ENCODE data around the gene GPRC5B.

Gene GPRC5B

GRCh38 chr16:19883296-19883965 is 1.2 kb downstream of the GPRC5B start:
- Histone ChIP-seq H3K27me3 (replicated peaks; ENCODE audit: control insufficient read depth, insufficient read depth, low read length, poor library complexity, severe bottlenecking) (peaks cover 27% of the 10 kb centered on the region), H3K4me3 (ENCODE audit: insufficient read depth, low read depth, low read length, poor library complexity, severe bottlenecking) (peak overlapping the region; percentile 60), H3K36me3 (ENCODE audit: control insufficient read depth, insufficient read depth, low read length) (no peaks in the 10 kb centered on the region), H3K4me1 (ENCODE audit: control insufficient read depth, insufficient read depth, low read length, poor library complexity, severe bottlenecking) (peaks cover 29% of the 10 kb centered on the region), H3K9me3 (ENCODE audit: control insufficient read depth, low read length) (no peaks in the 10 kb centered on the region), H3K27ac (ENCODE audit: insufficient read depth, low read length, poor library complexity, severe bottlenecking) (no peak overlapping the region)
- no peak for DNase-seq

GRCh38 chr16:19882646-19883045 is 2.0 kb downstream of the GPRC5B start:
- Histone ChIP-seq H3K4me3 (ENCODE audit: insufficient read depth, low read depth, low read length, poor library complexity, severe bottlenecking) (no peak overlapping the region), H3K36me3 (ENCODE audit: control insufficient read depth, insufficient read depth, low read length) (no peaks in the 10 kb centered on the region)
- no peak for DNase-seq

GRCh38 chr16:19882186-19882585 is 2.5 kb downstream of the GPRC5B start:
- peaks cover 27% of the 10 kb centered on the region for H3K27me3 ChIP-seq (replicated peaks; ENCODE audit: control insufficient read depth, insufficient read depth, low read length, poor library complexity, severe bottlenecking)
- no peak overlapping the region for H3K4me3 ChIP-seq (ENCODE audit: insufficient read depth, low read depth, low read length, poor library complexity, severe bottlenecking)
- no peaks in the 10 kb centered on the region for H3K36me3 ChIP-seq (ENCODE audit: control insufficient read depth, insufficient read depth, low read length)
- DNase-seq: no peak
- H3K9me3 ChIP-seq (ENCODE audit: control insufficient read depth, low read length): no peaks in the 10 kb centered on the region
- peaks cover 29% of the 10 kb centered on the region for H3K4me1 ChIP-seq (ENCODE audit: control insufficient read depth, insufficient read depth, low read length, poor library complexity, severe bottlenecking)
- H3K27ac ChIP-seq (ENCODE audit: insufficient read depth, low read length, poor library complexity, severe bottlenecking): no peak overlapping the region

More at GRCh38 chr16:19882646-19883045, 2.0 kb downstream of the GPRC5B start:
- H3K4me1 ChIP-seq (ENCODE audit: control insufficient read depth, insufficient read depth, low read length, poor library complexity, severe bottlenecking): peaks cover 29% of the 10 kb centered on the region
- no peak overlapping the region for H3K27ac ChIP-seq (ENCODE audit: insufficient read depth, low read length, poor library complexity, severe bottlenecking)
- H3K9me3 ChIP-seq (ENCODE audit: control insufficient read depth, low read length): no peaks in the 10 kb centered on the region
- H3K27me3 ChIP-seq (replicated peaks; ENCODE audit: control insufficient read depth, insufficient read depth, low read length, poor library complexity, severe bottlenecking): peaks cover 27% of the 10 kb centered on the region

- H3K27me3 ChIP-seq (replicated peaks; ENCODE audit: control insufficient read depth, insufficient read depth, low read length, poor library complexity, severe bottlenecking): peaks cover 27% of the 10 kb centered on the region
- DNase-seq: no peak
- H3K4me3 ChIP-seq (ENCODE audit: insufficient read depth, low read depth, low read length, poor library complexity, severe bottlenecking): no peak overlapping the region
These were observed 2.9 kb downstream of the GPRC5B start for GRCh38 chr16:19881783-19882182.

GRCh38 chr16:19881028-19881427 is 3.6 kb downstream of the GPRC5B start:
- Histone ChIP-seq H3K4me1 (ENCODE audit: control insufficient read depth, insufficient read depth, low read length, poor library complexity, severe bottlenecking) (peaks cover 23% of the 10 kb centered on the region), H3K36me3 (ENCODE audit: control insufficient read depth, insufficient read depth, low read length) (no peaks in the 10 kb centered on the region), H3K27ac (ENCODE audit: insufficient read depth, low read length, poor library complexity, severe bottlenecking) (no peak overlapping the region), H3K9me3 (ENCODE audit: control insufficient read depth, low read length) (no peaks in the 10 kb centered on the region), H3K27me3 (replicated peaks; ENCODE audit: control insufficient read depth, insufficient read depth, low read length, poor library complexity, severe bottlenecking) (peaks cover 26% of the 10 kb centered on the region), H3K4me3 (ENCODE audit: insufficient read depth, low read depth, low read length, poor library complexity, severe bottlenecking) (no peak overlapping the region)
- DNase-seq: no peak

More at GRCh38 chr16:19881783-19882182, 2.9 kb downstream of the GPRC5B start:
- Histone ChIP-seq H3K9me3 (ENCODE audit: control insufficient read depth, low read length) (no peaks in the 10 kb centered on the region), H3K27ac (ENCODE audit: insufficient read depth, low read length, poor library complexity, severe bottlenecking) (no peak overlapping the region), H3K4me1 (ENCODE audit: control insufficient read depth, insufficient read depth, low read length, poor library complexity, severe bottlenecking) (peaks cover 29% of the 10 kb centered on the region), H3K36me3 (ENCODE audit: control insufficient read depth, insufficient read depth, low read length) (no peaks in the 10 kb centered on the region)

- no peaks in the 10 kb centered on the region for H3K9me3 ChIP-seq (ENCODE audit: control insufficient read depth, low read length)
- no peaks in the 10 kb centered on the region for H3K36me3 ChIP-seq (ENCODE audit: control insufficient read depth, insufficient read depth, low read length)
- no peak for DNase-seq
- H3K4me3 ChIP-seq (ENCODE audit: insufficient read depth, low read depth, low read length, poor library complexity, severe bottlenecking): no peak overlapping the region
- peaks cover 13% of the 10 kb centered on the region for H3K4me1 ChIP-seq (ENCODE audit: control insufficient read depth, insufficient read depth, low read length, poor library complexity, severe bottlenecking)
- H3K27ac ChIP-seq (ENCODE audit: insufficient read depth, low read length, poor library complexity, severe bottlenecking): no peak overlapping the region
- H3K27me3 ChIP-seq (replicated peaks; ENCODE audit: control insufficient read depth, insufficient read depth, low read length, poor library complexity, severe bottlenecking): peaks cover 19% of the 10 kb centered on the region
These were observed 5.3 kb downstream of the GPRC5B start for GRCh38 chr16:19879241-19879792.

- no peaks in the 10 kb centered on the region for H3K9me3 ChIP-seq (ENCODE audit: control insufficient read depth, low read length)
- H3K27ac ChIP-seq (ENCODE audit: insufficient read depth, low read length, poor library complexity, severe bottlenecking): no peak overlapping the region
- no peak overlapping the region for H3K4me3 ChIP-seq (ENCODE audit: insufficient read depth, low read depth, low read length, poor library complexity, severe bottlenecking)
- peaks cover 14% of the 10 kb centered on the region for H3K27me3 ChIP-seq (replicated peaks; ENCODE audit: control insufficient read depth, insufficient read depth, low read length, poor library complexity, severe bottlenecking)
- DNase-seq: no peak
- H3K36me3 ChIP-seq (ENCODE audit: control insufficient read depth, insufficient read depth, low read length): no peaks in the 10 kb centered on the region
- peaks cover 7% of the 10 kb centered on the region for H3K4me1 ChIP-seq (ENCODE audit: control insufficient read depth, insufficient read depth, low read length, poor library complexity, severe bottlenecking)
These were observed 5.9 kb downstream of the GPRC5B start for GRCh38 chr16:19878757-19879156.

GRCh38 chr16:19876501-19877059 is 8.1 kb downstream of the GPRC5B start:
- H3K36me3 ChIP-seq (ENCODE audit: control insufficient read depth, insufficient read depth, low read length): no peaks in the 10 kb centered on the region
- no peak overlapping the region for H3K27ac ChIP-seq (ENCODE audit: insufficient read depth, low read length, poor library complexity, severe bottlenecking)
- no peaks in the 10 kb centered on the region for H3K27me3 ChIP-seq (replicated peaks; ENCODE audit: control insufficient read depth, insufficient read depth, low read length, poor library complexity, severe bottlenecking)
- H3K4me1 ChIP-seq (ENCODE audit: control insufficient read depth, insufficient read depth, low read length, poor library complexity, severe bottlenecking): no peaks in the 10 kb centered on the region
- DNase-seq: no peak
- no peak overlapping the region for H3K4me3 ChIP-seq (ENCODE audit: insufficient read depth, low read depth, low read length, poor library complexity, severe bottlenecking)
- H3K9me3 ChIP-seq (ENCODE audit: control insufficient read depth, low read length): no peaks in the 10 kb centered on the region

- DNase-seq: no peak
- no peaks in the 10 kb centered on the region for H3K36me3 ChIP-seq (ENCODE audit: control insufficient read depth, insufficient read depth, low read length)
- H3K4me3 ChIP-seq (ENCODE audit: insufficient read depth, low read depth, low read length, poor library complexity, severe bottlenecking): no peak overlapping the region
- H3K27ac ChIP-seq (ENCODE audit: insufficient read depth, low read length, poor library complexity, severe bottlenecking): no peak overlapping the region
- H3K27me3 ChIP-seq (replicated peaks; ENCODE audit: control insufficient read depth, insufficient read depth, low read length, poor library complexity, severe bottlenecking): no peaks in the 10 kb centered on the region
- no peaks in the 10 kb centered on the region for H3K4me1 ChIP-seq (ENCODE audit: control insufficient read depth, insufficient read depth, low read length, poor library complexity, severe bottlenecking)
- H3K9me3 ChIP-seq (ENCODE audit: control insufficient read depth, low read length): no peaks in the 10 kb centered on the region
These were observed 8.7 kb downstream of the GPRC5B start for GRCh38 chr16:19875900-19876299.

- H3K9me3 ChIP-seq (ENCODE audit: control insufficient read depth, low read length): no peaks in the 10 kb centered on the region
- H3K36me3 ChIP-seq (ENCODE audit: control insufficient read depth, insufficient read depth, low read length): no peaks in the 10 kb centered on the region
- no peaks in the 10 kb centered on the region for H3K4me1 ChIP-seq (ENCODE audit: control insufficient read depth, insufficient read depth, low read length, poor library complexity, severe bottlenecking)
- H3K4me3 ChIP-seq (ENCODE audit: insufficient read depth, low read depth, low read length, poor library complexity, severe bottlenecking): no peak overlapping the region
- no peak for DNase-seq
- no peak overlapping the region for H3K27ac ChIP-seq (ENCODE audit: insufficient read depth, low read length, poor library complexity, severe bottlenecking)
- no peaks in the 10 kb centered on the region for H3K27me3 ChIP-seq (replicated peaks; ENCODE audit: control insufficient read depth, insufficient read depth, low read length, poor library complexity, severe bottlenecking)
These were observed 9.6 kb downstream of the GPRC5B start for GRCh38 chr16:19874851-19875546.

Data from effector memory CD4-positive, alpha-beta T cell (primary cell).